Lower leg skin (tissue), 4 donors: ENCODE measurements around the gene FOXE1. TPM values are rescaled to one million over a fixed set of nuclear protein-coding genes. Genes with fewer than 3 reads are reported as not detected.

Experiments
- DNase-seq, 2 donors: peaks; one replicate each; pipeline ENCODE4 v3.0.0-alpha.2; 2019; ENCODE audit warnings: low spot score in 2 of 2
- H3K4me3 ChIP-seq: fragments of 200-600 bp; sonication (generic); 2 replicates; pipeline ENCODE4 v1.5.1; 2017; ENCODE audit warnings: mild to moderate bottlenecking, low read depth; ENCODE audit not compliant: poor library complexity, severe bottlenecking
- CTCF ChIP-seq, 3 donors: fragments of 450-650 bp; IDR thresholded peaks; one replicate each; pipeline ENCODE4 v1.5.1; 2016; ENCODE audit warnings: antibody characterized with exemption in 3 of 3, mild to moderate bottlenecking in 3 of 3, moderate library complexity in 2 of 3
- POLR2A ChIP-seq, 2 donors: fragments of 450-650 bp; IDR thresholded peaks; one replicate each; pipeline ENCODE4 v1.6.1; 2016 to 2017; ENCODE audit warnings: antibody characterized with exemption in 2 of 2, mild to moderate bottlenecking in 1 of 2, moderate library complexity in 1 of 2
- WGBS, 2 donors: methylation state at CpG; one replicate each; pipeline ENCODE4 v1.1.5; 2018; 5-methylcytosine and 5-hydroxymethylcytosine counted together
- intact Hi-C: fragments of 100-400 bp; cut with DNase I; formaldehyde crosslinking; loops from one replicate; pipeline ENCODE4 v1.15.0; 2023; ENCODE audit warnings: low total_unique reads
- total RNA-seq, 4 donors: library from RNA; depleted of rRNA; stranded (reverse); fragments of >200 nt; gene quantifications; one replicate each; pipeline ENCODE4 v1.1.0, GENCODE V29; 2016

FOXE1 gene
- total RNA-seq, 4 donors from 2014 or later = 0.27 to 2.9 (median 1.6) TPM

- TF ChIP-seq CTCF (IDR thresholded peaks at IDR 0.05) = no peak
- TF ChIP-seq POLR2A (IDR thresholded peaks at IDR 0.05) = no peak
- intact Hi-C loops = no loop called here
- WGBS, 2 donors = 88 to 97% methylated on average over 2 of the region's 2 CpGs
- no peak for DNase-seq
- H3K4me3 ChIP-seq = no peak overlapping the region
These were observed 52.2 kb downstream of the FOXE1 start for GRCh38 chr9:97905228-97905627.

Other genes starting within 250 kb of the FOXE1 start
- 10 to 100 TPM; 10.1 to 15.4 (median 13.2) TPM for gene TSTD2, start 219.9 kb upstream of the FOXE1 start, total RNA-seq
- 10 to 100 TPM in 3 of 4 donors, 1 to 10 TPM in 1; 9.7 to 17.2 (median 11.5) TPM for gene NCBP1, start 219.4 kb upstream of the FOXE1 start, total RNA-seq
- gene XPA, start 155.9 kb upstream of the FOXE1 start, total RNA-seq = 10 to 100 TPM in 3 of 4 donors, 1 to 10 TPM in 1; 9.7 to 16.5 (median 14.1) TPM
- gene TRMO, start 69.3 kb downstream of the FOXE1 start, total RNA-seq = 10 to 100 TPM; 28.6 to 51.6 (median 38.7) TPM
- under 1 TPM in 1 of 4 donors, not detected in 3; 0.08 TPM for gene HEMGN, start 84.9 kb downstream of the FOXE1 start, total RNA-seq
- 10 to 100 TPM; 27.4 to 56.3 (median 39.0) TPM for gene ANP32B, start 130.1 kb downstream of the FOXE1 start, total RNA-seq
- gene NANS, start 203.5 kb downstream of the FOXE1 start, total RNA-seq = 10 to 100 TPM; 26.5 to 46.0 (median 40.5) TPM